ENCODE measurements around the gene STK32A.

DNA sequence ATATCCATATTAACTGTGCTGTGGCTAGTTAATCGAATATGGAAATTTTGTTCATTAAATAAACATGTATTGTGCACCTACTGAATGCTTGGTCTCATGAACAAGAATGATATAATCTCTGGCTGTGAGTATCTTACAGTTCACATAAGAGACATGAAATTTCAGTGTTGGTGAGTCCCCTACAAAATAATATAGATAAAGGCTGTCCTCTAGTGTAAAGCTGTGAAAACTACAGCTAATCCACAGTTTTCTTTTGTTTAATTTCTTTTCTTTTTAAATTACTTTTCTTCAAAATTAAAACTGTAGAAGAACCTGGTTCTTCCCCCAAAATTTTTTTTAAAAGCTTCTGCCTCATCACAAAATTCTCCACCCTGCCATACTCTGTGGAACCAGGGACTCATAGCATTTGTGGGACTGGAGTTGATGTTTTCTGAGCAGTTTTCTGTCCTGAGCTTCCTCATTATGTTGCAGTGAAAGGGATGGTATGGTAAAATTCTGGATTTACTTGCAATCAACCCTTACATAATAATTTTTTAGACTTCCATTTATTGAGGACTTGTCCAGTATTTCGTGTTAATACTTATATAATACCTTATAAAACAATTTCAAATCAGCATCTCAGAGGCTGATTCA, 135.0 kb downstream of the STK32A start:
- TF ChIP-seq, protein P1, sequence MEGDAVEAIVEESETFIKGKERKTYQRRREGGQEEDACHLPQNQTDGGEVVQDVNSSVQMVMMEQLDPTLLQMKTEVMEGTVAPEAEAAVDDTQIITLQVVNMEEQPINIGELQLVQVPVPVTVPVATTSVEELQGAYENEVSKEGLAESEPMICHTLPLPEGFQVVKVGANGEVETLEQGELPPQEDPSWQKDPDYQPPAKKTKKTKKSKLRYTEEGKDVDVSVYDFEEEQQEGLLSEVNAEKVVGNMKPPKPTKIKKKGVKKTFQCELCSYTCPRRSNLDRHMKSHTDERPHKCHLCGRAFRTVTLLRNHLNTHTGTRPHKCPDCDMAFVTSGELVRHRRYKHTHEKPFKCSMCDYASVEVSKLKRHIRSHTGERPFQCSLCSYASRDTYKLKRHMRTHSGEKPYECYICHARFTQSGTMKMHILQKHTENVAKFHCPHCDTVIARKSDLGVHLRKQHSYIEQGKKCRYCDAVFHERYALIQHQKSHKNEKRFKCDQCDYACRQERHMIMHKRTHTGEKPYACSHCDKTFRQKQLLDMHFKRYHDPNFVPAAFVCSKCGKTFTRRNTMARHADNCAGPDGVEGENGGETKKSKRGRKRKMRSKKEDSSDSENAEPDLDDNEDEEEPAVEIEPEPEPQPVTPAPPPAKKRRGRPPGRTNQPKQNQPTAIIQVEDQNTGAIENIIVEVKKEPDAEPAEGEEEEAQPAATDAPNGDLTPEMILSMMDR (optimal IDR thresholded peaks at IDR 0.05 in 1 of 3, IDR thresholded peaks at IDR 0.05 in 1 of 3, conservative IDR thresholded peaks at IDR 0.05 in 1 of 3; ENCODE audit: extremely low read depth in 1 of 3, insufficient read depth in 2 of 3, low read length in 3 of 3): peak in 2 of 3 experiments; percentile 19 to 32
- TF ChIP-seq EZH2 (IDR thresholded peaks at IDR 0.05; ENCODE audit: low read length): no peak

Measured in keratinocyte (primary cell).